HG03354 (cell line): ENCODE measurements around the gene ATP11A.
"Not testable (repeated sequence)": the region's sequence is repeated elsewhere in the genome, so short reads cannot be mapped to it uniquely, and the experiment has no call there.

Experiments used
- ATAC-seq: cut with Tn5 transposase; IDR thresholded peaks from one replicate; pipeline ENCODE4 v1.9.1; 2021; ENCODE audit warnings: mild to moderate bottlenecking; ENCODE audit not compliant: unreplicated experiment, poor library complexity, severe bottlenecking

Gene ATP11A

GRCh38 chr13:112669881-112670499 lies 19.8 kb upstream of the ATP11A start:
- peak; percentile 82 for ATAC-seq

GRCh38 chr13:112670864-112671263 lies 19.0 kb upstream of the ATP11A start:
- no peak for ATAC-seq

- no peak for ATAC-seq
Measured at GRCh38 chr13:112671359-112671758, 18.5 kb upstream of the ATP11A start.

- no peak for ATAC-seq
Measured at GRCh38 chr13:112672651-112673284, 17.1 kb upstream of the ATP11A start.

GRCh38 chr13:112674412-112675365 lies 15.1 kb upstream of the ATP11A start:
- no peak for ATAC-seq

- no peak for ATAC-seq
Measured at GRCh38 chr13:112675366-112675756, 14.5 kb upstream of the ATP11A start.

- not testable (repeated sequence) for ATAC-seq
Measured at GRCh38 chr13:112677421-112677962, 12.3 kb upstream of the ATP11A start.

GRCh38 chr13:112679381-112679780 lies 10.5 kb upstream of the ATP11A start:
- ATAC-seq: no peak

- no peak for ATAC-seq
Measured at GRCh38 chr13:112679932-112680677, 9.7 kb upstream of the ATP11A start.

- ATAC-seq: no peak
Measured at GRCh38 chr13:112680741-112681360, 9.0 kb upstream of the ATP11A start.

- no peak for ATAC-seq
Measured at GRCh38 chr13:112683581-112683980, 6.3 kb upstream of the ATP11A start.

- no peak for ATAC-seq
Measured at GRCh38 chr13:112684071-112684845, 5.6 kb upstream of the ATP11A start.

GRCh38 chr13:112685189-112685805 lies 4.5 kb upstream of the ATP11A start:
- not testable (repeated sequence) for ATAC-seq

GRCh38 chr13:112685896-112686295 lies 3.9 kb upstream of the ATP11A start:
- no peak for ATAC-seq

GRCh38 chr13:112686364-112686763 lies 3.5 kb upstream of the ATP11A start:
- ATAC-seq: no peak

- no peak for ATAC-seq
Measured at GRCh38 chr13:112686987-112687386, 2.9 kb upstream of the ATP11A start.

- ATAC-seq: no peak
Measured at GRCh38 chr13:112687836-112688559, 1.8 kb upstream of the ATP11A start.
